Inferior parietal cortex (tissue), 1 donor: ENCODE measurements around the gene ADGRG1.
"Not testable (repeated sequence)": the region's sequence is repeated elsewhere in the genome, so short reads cannot be mapped to it uniquely, and the experiment has no call there.

ENCODE experiments used
- DNase-seq: peaks from one replicate; pipeline ENCODE4 v3.0.0-alpha.2; 2016; ENCODE audit errors: extremely low spot score

ADGRG1 gene

DNA sequence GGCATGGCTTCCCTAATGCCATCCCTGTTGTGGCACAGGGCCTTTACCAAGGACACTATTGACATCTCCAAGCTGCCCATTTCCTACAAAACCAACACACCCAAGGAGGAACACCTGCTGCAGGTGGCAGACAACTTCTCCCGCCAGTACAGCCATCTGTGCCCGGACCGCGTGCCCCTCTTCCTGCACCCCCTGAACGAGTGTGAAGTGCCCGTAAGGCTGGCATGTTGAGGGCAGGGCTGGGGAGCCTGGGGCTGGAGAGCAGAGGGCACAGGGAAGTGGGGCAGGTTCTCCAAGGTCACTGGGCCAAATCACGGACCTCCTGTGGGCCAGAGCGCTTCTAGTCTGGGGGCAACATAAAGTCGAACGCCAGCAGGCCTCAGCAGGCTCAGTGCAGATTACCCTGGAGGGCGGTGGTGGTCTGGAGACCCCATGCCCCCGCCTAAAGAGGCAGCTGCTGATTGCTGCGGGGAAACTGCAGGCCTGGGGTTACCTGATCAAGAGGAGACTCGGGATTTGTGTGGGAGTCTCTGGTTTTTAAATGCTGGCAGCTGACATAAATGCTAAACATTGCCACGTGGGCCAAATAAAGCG lies 70.5 kb downstream of the ADGRG1 start:
- no peak for DNase-seq

DNA sequence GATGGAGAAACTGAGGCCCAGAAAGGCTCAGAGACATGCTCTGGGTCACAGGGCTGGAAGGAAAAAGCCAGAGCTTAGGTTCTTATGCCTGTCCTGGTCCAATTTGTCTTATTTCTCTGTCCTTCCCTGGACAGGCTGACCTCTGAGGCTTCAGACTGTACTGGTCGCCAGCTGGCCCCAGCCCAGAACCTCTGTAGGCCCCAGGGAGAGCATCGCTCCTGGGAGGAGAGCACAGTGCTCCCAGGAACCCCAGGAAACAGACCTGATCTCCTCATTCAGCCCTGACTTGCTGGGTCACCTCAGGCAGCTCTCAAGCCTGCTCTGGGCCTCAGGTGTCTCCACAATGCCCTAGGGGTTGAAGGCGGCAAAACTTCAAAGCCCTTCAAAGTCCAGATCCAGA lies 71.1 kb downstream of the ADGRG1 start:
- no peak for DNase-seq

GRCh38 chr16:57699899-57700298 lies 71.5 kb downstream of the ADGRG1 start:
- no peak for DNase-seq

- DNase-seq, result no peak
Observed at GRCh38 chr16:57700781-57701551, 72.5 kb downstream of the ADGRG1 start.

GRCh38 chr16:57701759-57702371 lies 73.4 kb downstream of the ADGRG1 start:
- DNase-seq, result no peak

DNA sequence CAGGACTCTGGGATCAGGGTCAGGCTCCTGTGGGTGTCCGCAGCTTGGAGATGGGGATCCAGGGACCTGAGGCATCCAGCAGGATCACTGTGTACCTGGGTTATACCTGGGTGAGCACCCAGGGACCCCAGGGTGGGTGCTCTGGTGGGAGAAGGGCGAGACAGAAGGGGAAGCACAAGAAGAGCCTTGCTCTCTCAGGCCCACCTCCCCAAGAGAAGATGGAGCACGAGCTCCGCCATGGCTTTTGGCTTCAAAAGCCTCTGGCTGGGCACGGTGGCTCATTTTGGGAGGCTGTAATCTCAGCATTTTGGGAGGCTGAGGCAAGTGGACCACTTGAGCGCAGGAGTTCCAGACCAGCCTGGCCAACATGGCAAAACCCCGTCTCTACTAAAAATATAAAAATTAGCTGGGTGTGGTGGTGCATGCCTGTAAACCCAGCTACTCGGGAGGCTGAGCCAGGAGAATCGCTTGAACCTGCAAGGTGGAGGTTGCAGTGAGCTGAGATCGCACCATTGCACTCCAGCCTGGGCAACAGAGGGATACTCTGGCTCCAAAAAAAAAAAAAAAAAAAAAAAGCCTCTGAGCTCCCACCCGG lies 75.1 kb downstream of the ADGRG1 start:
- no peak for DNase-seq

- no peak for DNase-seq
Observed at GRCh38 chr16:57704011-57704904, 75.8 kb downstream of the ADGRG1 start.

- no peak for DNase-seq
Observed at GRCh38 chr16:57704905-57705852, 76.7 kb downstream of the ADGRG1 start.

GRCh38 chr16:57706717-57707116 lies 78.3 kb downstream of the ADGRG1 start:
- DNase-seq, result no peak

DNA sequence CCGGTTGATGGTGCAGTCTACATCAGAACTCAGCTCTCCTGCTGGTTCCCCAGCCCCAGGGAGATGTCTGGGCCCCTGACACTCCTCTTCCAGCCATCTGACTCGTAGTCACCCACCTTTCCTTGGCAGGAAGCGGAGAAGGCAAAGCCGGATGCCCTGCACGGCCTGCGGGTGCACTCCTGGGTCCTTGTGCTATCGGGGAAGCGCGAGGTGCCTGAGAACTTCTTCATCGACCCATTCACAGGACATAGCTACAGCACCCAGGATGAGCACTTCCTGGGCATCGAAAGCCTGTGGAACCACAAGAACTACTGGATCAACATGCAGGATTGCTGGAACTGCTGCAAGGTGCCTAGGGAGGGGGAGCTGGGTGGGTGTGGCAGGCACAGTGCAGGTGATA lies 78.9 kb downstream of the ADGRG1 start:
- DNase-seq, result no peak

DNA sequence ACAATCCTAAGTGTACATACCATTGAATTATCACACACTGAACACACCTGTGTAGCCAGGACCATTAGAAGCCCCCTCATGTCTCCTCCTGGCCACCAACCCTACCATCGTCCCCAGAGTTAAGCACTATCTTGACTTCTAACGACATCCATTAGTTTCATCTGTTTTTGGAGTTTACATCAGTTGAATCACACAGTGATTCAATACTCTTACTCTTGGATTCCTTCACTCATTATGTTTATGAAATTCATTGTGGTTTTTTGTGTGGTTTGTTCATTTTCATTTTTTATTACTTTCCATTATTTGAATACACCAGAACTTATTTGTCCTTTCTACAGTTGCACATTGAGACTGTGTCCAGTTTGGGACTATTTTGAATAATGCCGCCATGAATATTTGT lies 79.7 kb downstream of the ADGRG1 start:
- no peak for DNase-seq

GRCh38 chr16:57709663-57710062 lies 81.2 kb downstream of the ADGRG1 start:
- DNase-seq, result no peak

DNA sequence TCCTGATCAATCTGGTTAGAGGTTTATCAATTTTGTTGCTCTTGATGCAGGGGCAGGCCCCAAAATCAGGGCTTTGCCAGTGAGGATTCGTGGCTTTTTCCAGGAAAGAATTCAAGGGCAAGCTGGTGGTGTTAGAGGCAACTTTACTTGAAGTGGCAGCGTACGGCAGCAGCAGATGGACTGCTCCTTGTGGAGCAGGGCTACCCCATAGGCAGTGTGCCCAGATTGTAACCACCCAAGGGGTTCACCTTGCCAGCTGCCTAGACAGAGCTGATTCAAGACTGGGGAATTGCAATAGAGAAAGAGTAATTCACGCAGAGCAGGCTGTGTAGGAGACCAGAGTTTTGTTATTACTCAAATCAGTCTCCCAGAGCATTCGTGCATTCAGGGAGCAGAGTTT lies 82.9 kb downstream of the ADGRG1 start:
- no peak for DNase-seq

DNA sequence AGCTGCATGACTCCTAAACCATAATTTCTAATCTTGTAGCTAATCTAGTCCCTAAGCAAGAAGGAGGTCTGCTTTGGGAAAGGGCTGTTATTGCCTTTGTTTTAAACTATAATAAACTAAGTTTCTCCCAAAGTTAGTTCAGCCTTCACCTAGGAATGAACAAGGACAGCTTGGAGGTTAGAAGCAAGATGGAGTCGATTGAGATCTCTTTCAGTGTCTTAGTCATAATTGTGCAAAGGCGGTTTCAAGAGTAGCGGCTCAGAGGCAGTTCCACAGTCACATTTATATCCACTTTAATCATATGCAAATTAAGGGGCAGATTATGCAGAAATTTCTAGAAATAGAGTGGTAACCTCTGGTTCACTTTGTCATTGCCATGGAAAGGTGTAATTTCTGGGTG lies 83.6 kb downstream of the ADGRG1 start:
- no peak for DNase-seq

GRCh38 chr16:57712569-57712968 lies 84.1 kb downstream of the ADGRG1 start:
- not testable (repeated sequence) for DNase-seq

DNA sequence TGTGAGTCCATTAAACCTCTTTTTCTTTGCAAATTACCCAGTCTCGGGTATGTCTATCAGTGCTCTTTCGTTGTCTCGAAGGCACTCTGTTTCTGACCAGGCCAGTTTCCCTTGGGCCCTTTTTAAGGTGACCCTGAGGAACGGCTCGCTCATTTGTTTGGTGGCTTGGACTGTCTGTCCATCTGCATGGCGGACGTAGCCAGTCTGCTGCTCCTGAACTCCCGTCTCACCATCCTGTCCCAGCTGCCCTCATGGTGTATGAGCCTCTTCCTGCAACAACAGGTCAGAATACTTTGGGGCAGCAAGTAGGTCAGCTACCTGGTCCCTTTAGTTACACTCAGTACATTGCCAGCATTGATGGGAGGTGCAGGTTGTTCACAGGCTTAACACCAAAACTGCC lies 85.2 kb downstream of the ADGRG1 start:
- no peak for DNase-seq

GRCh38 chr16:57714047-57714446 lies 85.6 kb downstream of the ADGRG1 start:
- DNase-seq, result no peak
